ENCODE data around the gene STRN3. TPM values are rescaled to one million over a fixed set of nuclear protein-coding genes. Genes with fewer than 3 reads are reported as not detected.
"Not testable (repeated sequence)": the region's sequence is repeated elsewhere in the genome, so short reads cannot be mapped to it uniquely, and the experiment has no call there.

The STRN3 gene
- total RNA-seq, 1 donor from 2014 or later: 30.5 TPM

- DNase-seq (ENCODE audit: low read depth); H3K36me3 ChIP-seq (ENCODE audit: control insufficient read depth, insufficient read depth, low read length); H3K27me3 ChIP-seq (ENCODE audit: control insufficient read depth, insufficient read depth, low read length); H3K4me3 ChIP-seq (ENCODE audit: low read depth, low read length): not testable (repeated sequence)
- peak; percentile 48 for TF ChIP-seq CTCF (IDR thresholded peaks at IDR 0.05; ENCODE audit: insufficient read depth, low read length, poor library complexity, severe bottlenecking)
Observed at GRCh38 chr14:30980106-30980704, 46.0 kb downstream of the STRN3 start.

GRCh38 chr14:30977752-30978151, 48.4 kb downstream of the STRN3 start:
- no peaks in the 10 kb centered on the region for H3K36me3 ChIP-seq (ENCODE audit: control insufficient read depth, insufficient read depth, low read length)
- no peaks in the 10 kb centered on the region for H3K27me3 ChIP-seq (ENCODE audit: control insufficient read depth, insufficient read depth, low read length)
- no peak overlapping the region for H3K4me3 ChIP-seq (ENCODE audit: low read depth, low read length)
- DNase-seq (ENCODE audit: low read depth): no peak
- no peak for TF ChIP-seq CTCF (IDR thresholded peaks at IDR 0.05; ENCODE audit: insufficient read depth, low read length, poor library complexity, severe bottlenecking)

- Histone ChIP-seq H3K36me3 (ENCODE audit: control insufficient read depth, insufficient read depth, low read length) (no peaks in the 10 kb centered on the region), H3K27me3 (ENCODE audit: control insufficient read depth, insufficient read depth, low read length) (no peaks in the 10 kb centered on the region)
- TF ChIP-seq CTCF (IDR thresholded peaks at IDR 0.05; ENCODE audit: insufficient read depth, low read length, poor library complexity, severe bottlenecking): no peak
Observed at GRCh38 chr14:30974628-30975027, 51.6 kb downstream of the STRN3 start.

GRCh38 chr14:30972882-30973582, 53.1 kb downstream of the STRN3 start:
- no peak for DNase-seq (ENCODE audit: low read depth)
- no peak overlapping the region for H3K4me3 ChIP-seq (ENCODE audit: low read depth, low read length)
- H3K36me3 ChIP-seq (ENCODE audit: control insufficient read depth, insufficient read depth, low read length): no peaks in the 10 kb centered on the region
- TF ChIP-seq CTCF (IDR thresholded peaks at IDR 0.05; ENCODE audit: insufficient read depth, low read length, poor library complexity, severe bottlenecking): no peak
- no peaks in the 10 kb centered on the region for H3K27me3 ChIP-seq (ENCODE audit: control insufficient read depth, insufficient read depth, low read length)

More at GRCh38 chr14:30974628-30975027, 51.6 kb downstream of the STRN3 start:
- no peak for DNase-seq (ENCODE audit: low read depth)
- H3K4me3 ChIP-seq (ENCODE audit: low read depth, low read length): no peak overlapping the region

- H3K27me3 ChIP-seq (ENCODE audit: control insufficient read depth, insufficient read depth, low read length); DNase-seq (ENCODE audit: low read depth); H3K4me3 ChIP-seq (ENCODE audit: low read depth, low read length); H3K36me3 ChIP-seq (ENCODE audit: control insufficient read depth, insufficient read depth, low read length): not testable (repeated sequence)
Observed at GRCh38 chr14:30972036-30972732, 54.0 kb downstream of the STRN3 start.

GRCh38 chr14:30971586-30971985, 54.6 kb downstream of the STRN3 start:
- no peak for TF ChIP-seq CTCF (IDR thresholded peaks at IDR 0.05; ENCODE audit: insufficient read depth, low read length, poor library complexity, severe bottlenecking)
- no peaks in the 10 kb centered on the region for H3K27me3 ChIP-seq (ENCODE audit: control insufficient read depth, insufficient read depth, low read length)
- DNase-seq (ENCODE audit: low read depth): no peak
- no peaks in the 10 kb centered on the region for H3K36me3 ChIP-seq (ENCODE audit: control insufficient read depth, insufficient read depth, low read length)
- H3K4me3 ChIP-seq (ENCODE audit: low read depth, low read length): no peak overlapping the region

GRCh38 chr14:30969796-30970195, 56.4 kb downstream of the STRN3 start:
- H3K27me3 ChIP-seq (ENCODE audit: control insufficient read depth, insufficient read depth, low read length); H3K36me3 ChIP-seq (ENCODE audit: control insufficient read depth, insufficient read depth, low read length); DNase-seq (ENCODE audit: low read depth); H3K4me3 ChIP-seq (ENCODE audit: low read depth, low read length): not testable (repeated sequence)

GRCh38 chr14:30967364-30968098, 58.6 kb downstream of the STRN3 start:
- H3K36me3 ChIP-seq (ENCODE audit: control insufficient read depth, insufficient read depth, low read length); H3K27me3 ChIP-seq (ENCODE audit: control insufficient read depth, insufficient read depth, low read length); DNase-seq (ENCODE audit: low read depth); H3K4me3 ChIP-seq (ENCODE audit: low read depth, low read length): not testable (repeated sequence)

Measured in kidney epithelial cell (primary cell).